GM23338 (cell line): ENCODE data around the gene FES. TPM values are rescaled to one million over a fixed set of nuclear protein-coding genes. Genes with fewer than 3 reads are reported as not detected.

Experiments used
- ATAC-seq: fragments of 200-7000 bp; cut with Tn5 transposase; 3 replicates; pipeline ENCODE4 v1.9.1; 2020
- DNase-seq: peaks from one replicate; pipeline ENCODE4 v3.0.0-alpha.2; 2015; ENCODE audit warnings: low spot score
- H2AFZ ChIP-seq: fragments of 200-600 bp; sonication (generic); 2 replicates; pipeline ENCODE4 v1.8.0; 2016; ENCODE audit warnings: antibody characterized with exemption, mild to moderate bottlenecking, moderate library complexity
- H3F3A ChIP-seq: fragments of 200-600 bp; sonication (generic); replicated peaks from 2 replicates; pipeline ENCODE4 v1.8.0; 2017; ENCODE audit warnings: antibody characterized with exemption, mixed run types, low read depth
- H3K27ac ChIP-seq: fragments of 200-600 bp; sonication (generic); 2 replicates; pipeline ENCODE4 v1.6.1; 2016; ENCODE audit warnings: low read depth
- H3K27me3 ChIP-seq: fragments of 200-600 bp; sonication (generic); 2 replicates; pipeline ENCODE4 v1.8.0; 2016; ENCODE audit warnings: mild to moderate bottlenecking, mixed run types, moderate library complexity; ENCODE audit not compliant: insufficient read depth
- H3K36me3 ChIP-seq: fragments of 200-600 bp; sonication (generic); 2 replicates; pipeline ENCODE4 v1.8.0; 2016; ENCODE audit warnings: mild to moderate bottlenecking; ENCODE audit not compliant: insufficient read depth
- H3K4me1 ChIP-seq: fragments of 200-600 bp; sonication (generic); 2 replicates; pipeline ENCODE4 v1.8.0; 2016; ENCODE audit warnings: mild to moderate bottlenecking, moderate library complexity; ENCODE audit not compliant: insufficient read depth
- H3K4me2 ChIP-seq: fragments of 200-600 bp; sonication (generic); 2 replicates; pipeline ENCODE4 v1.7.1; 2017; ENCODE audit warnings: mixed run types
- H3K4me3 ChIP-seq: fragments of 200-600 bp; sonication (generic); 2 replicates; pipeline ENCODE4 v1.6.1; 2016; ENCODE audit warnings: mixed run types
- H3K79me2 ChIP-seq: fragments of 200-600 bp; sonication (generic); replicated peaks from 2 replicates; pipeline ENCODE4 v1.8.0; 2017; ENCODE audit warnings: mild to moderate bottlenecking; ENCODE audit not compliant: insufficient read depth
- H3K9me2 ChIP-seq: fragments of 200-600 bp; sonication (generic); 2 replicates; pipeline ENCODE4 v1.8.0; 2017; ENCODE audit not compliant: insufficient read depth
- H4K20me1 ChIP-seq: fragments of 200-600 bp; sonication (generic); replicated peaks from 2 replicates; pipeline ENCODE4 v1.8.0; 2017; ENCODE audit warnings: mild to moderate bottlenecking; ENCODE audit not compliant: insufficient read depth
- H3K27ac Mint-ChIP-seq: 2 replicates; pipeline ENCODE4 v1.8.0; 2020; ENCODE audit warnings: inconsistent platforms, mild to moderate bottlenecking, moderate library complexity, mixed read lengths
- H3K27me3 Mint-ChIP-seq: 3 replicates; pipeline ENCODE4 v1.8.0; 2022; ENCODE audit warnings: low read depth, mild to moderate bottlenecking, moderate library complexity, mixed read lengths, inconsistent platforms; ENCODE audit not compliant: insufficient read depth, poor library complexity
- H3K36me3 Mint-ChIP-seq: 3 replicates; pipeline ENCODE4 v1.8.0; 2021; ENCODE audit warnings: low read depth, mild to moderate bottlenecking, inconsistent platforms, moderate library complexity, mixed read lengths
- H3K4me1 Mint-ChIP-seq: 3 replicates; pipeline ENCODE4 v1.8.0; 2020; ENCODE audit warnings: mild to moderate bottlenecking, inconsistent platforms, mixed read lengths
- H3K4me3 Mint-ChIP-seq: 3 replicates; pipeline ENCODE4 v1.8.0; 2021; ENCODE audit warnings: moderate library complexity, mild to moderate bottlenecking, inconsistent platforms, mixed read lengths
- H3K9me3 Mint-ChIP-seq: 3 replicates; pipeline ENCODE4 v1.8.0; 2020; ENCODE audit warnings: moderate library complexity, mild to moderate bottlenecking, inconsistent platforms, mixed read lengths
- CTCF ChIP-seq, 2 experiments: fragments of 200-600 bp in 1 of 2; sonication (generic) in 1 of 2; conservative IDR thresholded peaks; 2 replicates each; pipeline versions ENCODE4 v1.5.1 to v1.6.1; 2016 to 2017; ENCODE audit warnings: antibody characterized with exemption in 2 of 2, low read depth in 2 of 2, mild to moderate bottlenecking in 2 of 2, moderate library complexity in 1 of 2
- ETS1 ChIP-seq: IDR thresholded peaks from 2 replicates; pipeline ENCODE4 v1.6.1; 2016; ENCODE audit warnings: antibody characterized with exemption
- EZH2 ChIP-seq: fragments of 200-600 bp; sonication (generic); IDR thresholded peaks from one replicate; pipeline ENCODE4 v1.8.0; 2017; ENCODE audit warnings: antibody characterized with exemption, mild to moderate bottlenecking, low read depth; ENCODE audit not compliant: unreplicated experiment
- EZH2phosphoT487 ChIP-seq: fragments of 200-600 bp; sonication (generic); IDR thresholded peaks from one replicate; pipeline ENCODE4 v1.8.1; 2018; ENCODE audit warnings: antibody characterized with exemption; ENCODE audit not compliant: unreplicated experiment
- JUNB ChIP-seq: IDR thresholded peaks from one replicate; pipeline ENCODE4 v1.6.1; 2016; ENCODE audit warnings: antibody characterized with exemption; ENCODE audit not compliant: unreplicated experiment
- POLR2AphosphoS5 ChIP-seq: IDR thresholded peaks from 2 replicates; pipeline ENCODE4 v1.6.1; 2016; ENCODE audit warnings: antibody characterized with exemption, low read depth
- STAT1 ChIP-seq: IDR thresholded peaks from one replicate; pipeline ENCODE4 v1.6.1; 2016; ENCODE audit warnings: antibody characterized with exemption; ENCODE audit not compliant: unreplicated experiment
- ZNF331 ChIP-seq: fragments of 250-450 bp; sonication (Bioruptor Pico); IDR thresholded peaks from 2 replicates; pipeline ENCODE4 v1.5.0; 2020; ENCODE audit warnings: low read depth, mild to moderate bottlenecking, moderate library complexity
- polyA plus RNA-seq: library from polyadenylated mRNA; unstranded; fragments of >200 nt; fragmentation: Nextera tagmentation; extraction: Ambion mirVana; gene quantifications from 2 replicates; pipeline ENCODE4 v1.2.1, GENCODE V29; 2016
- total RNA-seq: library from RNA; depleted of rRNA; stranded (reverse); fragments of >200 nt; shearing (Covaris generic); gene quantifications from 2 replicates; pipeline ENCODE4 v1.2.3, GENCODE V29; 2014
- TF ChIP-seq, protein P1 (sequence below): fragments of 250-450 bp; sonication (Bioruptor Pico); IDR thresholded peaks from 2 replicates; pipeline ENCODE4 v1.5.0; 2020; ENCODE audit warnings: mild to moderate bottlenecking, moderate library complexity

FES gene
- total and polyA plus RNA-seq, 2 experiments from 2014 or later: 2.7 to 14.4 TPM

GRCh38 chr15:90929246-90930019 lies 45.1 kb downstream of the FES start:
- Histone ChIP-seq H3K36me3 (no peaks in the 10 kb centered on the region), H3K4me2 (no peak overlapping the region), H4K20me1 (no peaks in the 10 kb centered on the region), H2AFZ (no peak overlapping the region), H3K79me2 (no peaks in the 10 kb centered on the region), H3F3A (peaks cover under 1% of the 10 kb centered on the region; the same call in 1 of the 2 replicates), H3K27me3 (peaks cover 10% of the 10 kb centered on the region; the same call in 1 of the 2 replicates), H3K9me2 (no peaks in the 10 kb centered on the region), H3K27ac (no peak overlapping the region), H3K4me1 (peaks cover 14% of the 10 kb centered on the region), H3K4me3 (no peak overlapping the region)
- Mint-ChIP-seq H3K9me3 (no peaks in the 10 kb centered on the region), H3K27me3 (peaks cover 11% of the 10 kb centered on the region), H3K36me3 (no peaks in the 10 kb centered on the region), H3K4me1 (peaks cover 18% of the 10 kb centered on the region), H3K4me3 (peak overlapping the region; percentile 35; the same call in 2 of the 3 replicates), H3K27ac (no peak overlapping the region)
- ATAC-seq (no peak), DNase-seq (no peak)
- TF ChIP-seq EZH2phosphoT487 (no peak), STAT1 (no peak), ZNF331 (CRISPR knock-in tag) (no peak), EZH2 (no peak), JUNB (no peak), ETS1 (no peak), POLR2AphosphoS5 (no peak), CTCF (conservative IDR thresholded peaks at IDR 0.05; ENCODE audit: low read depth in 2 of 2) (no peak)
- TF ChIP-seq, protein P1, sequence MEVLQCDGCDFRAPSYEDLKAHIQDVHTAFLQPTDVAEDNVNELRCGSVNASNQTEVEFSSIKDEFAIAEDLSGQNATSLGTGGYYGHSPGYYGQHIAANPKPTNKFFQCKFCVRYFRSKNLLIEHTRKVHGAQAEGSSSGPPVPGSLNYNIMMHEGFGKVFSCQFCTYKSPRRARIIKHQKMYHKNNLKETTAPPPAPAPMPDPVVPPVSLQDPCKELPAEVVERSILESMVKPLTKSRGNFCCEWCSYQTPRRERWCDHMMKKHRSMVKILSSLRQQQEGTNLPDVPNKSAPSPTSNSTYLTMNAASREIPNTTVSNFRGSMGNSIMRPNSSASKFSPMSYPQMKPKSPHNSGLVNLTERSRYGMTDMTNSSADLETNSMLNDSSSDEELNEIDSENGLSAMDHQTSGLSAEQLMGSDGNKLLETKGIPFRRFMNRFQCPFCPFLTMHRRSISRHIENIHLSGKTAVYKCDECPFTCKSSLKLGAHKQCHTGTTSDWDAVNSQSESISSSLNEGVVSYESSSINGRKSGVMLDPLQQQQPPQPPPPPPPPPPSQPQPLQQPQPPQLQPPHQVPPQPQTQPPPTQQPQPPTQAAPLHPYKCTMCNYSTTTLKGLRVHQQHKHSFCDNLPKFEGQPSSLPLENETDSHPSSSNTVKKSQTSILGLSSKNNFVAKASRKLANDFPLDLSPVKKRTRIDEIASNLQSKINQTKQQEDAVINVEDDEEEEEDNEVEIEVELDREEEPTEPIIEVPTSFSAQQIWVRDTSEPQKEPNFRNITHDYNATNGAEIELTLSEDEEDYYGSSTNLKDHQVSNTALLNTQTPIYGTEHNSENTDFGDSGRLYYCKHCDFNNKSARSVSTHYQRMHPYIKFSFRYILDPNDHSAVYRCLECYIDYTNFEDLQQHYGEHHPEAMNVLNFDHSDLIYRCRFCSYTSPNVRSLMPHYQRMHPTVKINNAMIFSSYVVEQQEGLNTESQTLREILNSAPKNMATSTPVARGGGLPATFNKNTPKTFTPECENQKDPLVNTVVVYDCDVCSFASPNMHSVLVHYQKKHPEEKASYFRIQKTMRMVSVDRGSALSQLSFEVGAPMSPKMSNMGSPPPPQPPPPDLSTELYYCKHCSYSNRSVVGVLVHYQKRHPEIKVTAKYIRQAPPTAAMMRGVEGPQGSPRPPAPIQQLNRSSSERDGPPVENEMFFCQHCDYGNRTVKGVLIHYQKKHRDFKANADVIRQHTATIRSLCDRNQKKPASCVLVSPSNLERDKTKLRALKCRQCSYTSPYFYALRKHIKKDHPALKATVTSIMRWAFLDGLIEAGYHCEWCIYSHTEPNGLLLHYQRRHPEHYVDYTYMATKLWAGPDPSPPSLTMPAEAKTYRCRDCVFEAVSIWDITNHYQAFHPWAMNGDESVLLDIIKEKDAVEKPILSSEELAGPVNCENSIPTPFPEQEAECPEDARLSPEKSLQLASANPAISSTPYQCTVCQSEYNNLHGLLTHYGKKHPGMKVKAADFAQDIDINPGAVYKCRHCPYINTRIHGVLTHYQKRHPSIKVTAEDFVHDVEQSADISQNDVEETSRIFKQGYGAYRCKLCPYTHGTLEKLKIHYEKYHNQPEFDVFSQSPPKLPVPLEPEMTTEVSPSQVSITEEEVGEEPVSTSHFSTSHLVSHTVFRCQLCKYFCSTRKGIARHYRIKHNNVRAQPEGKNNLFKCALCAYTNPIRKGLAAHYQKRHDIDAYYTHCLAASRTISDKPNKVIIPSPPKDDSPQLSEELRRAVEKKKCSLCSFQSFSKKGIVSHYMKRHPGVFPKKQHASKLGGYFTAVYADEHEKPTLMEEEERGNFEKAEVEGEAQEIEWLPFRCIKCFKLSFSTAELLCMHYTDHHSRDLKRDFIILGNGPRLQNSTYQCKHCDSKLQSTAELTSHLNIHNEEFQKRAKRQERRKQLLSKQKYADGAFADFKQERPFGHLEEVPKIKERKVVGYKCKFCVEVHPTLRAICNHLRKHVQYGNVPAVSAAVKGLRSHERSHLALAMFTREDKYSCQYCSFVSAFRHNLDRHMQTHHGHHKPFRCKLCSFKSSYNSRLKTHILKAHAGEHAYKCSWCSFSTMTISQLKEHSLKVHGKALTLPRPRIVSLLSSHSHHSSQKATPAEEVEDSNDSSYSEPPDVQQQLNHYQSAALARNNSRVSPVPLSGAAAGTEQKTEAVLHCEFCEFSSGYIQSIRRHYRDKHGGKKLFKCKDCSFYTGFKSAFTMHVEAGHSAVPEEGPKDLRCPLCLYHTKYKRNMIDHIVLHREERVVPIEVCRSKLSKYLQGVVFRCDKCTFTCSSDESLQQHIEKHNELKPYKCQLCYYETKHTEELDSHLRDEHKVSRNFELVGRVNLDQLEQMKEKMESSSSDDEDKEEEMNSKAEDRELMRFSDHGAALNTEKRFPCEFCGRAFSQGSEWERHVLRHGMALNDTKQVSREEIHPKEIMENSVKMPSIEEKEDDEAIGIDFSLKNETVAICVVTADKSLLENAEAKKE (CRISPR knock-in tag): no peak
